Stimulated activated memory B cell treated with anti-CD40 and anti-IgM and Interleukin-4, amounts not matched to agents 10 μg/mL and 1 μg/mL and 100 μg/mL, for 72 hours (primary cell): ENCODE results near the gene SLC23A2.
"Not testable (repeated sequence)": the region's sequence is repeated elsewhere in the genome, so short reads cannot be mapped to it uniquely, and the experiment has no call there.

ENCODE experiments used
- ATAC-seq: fragments of 150-1000 bp; cut with Tn5 transposase; 2 replicates; pipeline ENCODE4 v1.10.0; 2021
- H3K27ac Mint-ChIP-seq: one replicate; pipeline ENCODE4 v1.8.0; 2022; ENCODE audit warnings: mild to moderate bottlenecking, mixed read lengths
- H3K27me3 Mint-ChIP-seq: one replicate; pipeline ENCODE4 v1.8.0; 2022; ENCODE audit warnings: mixed read lengths
- H3K36me3 Mint-ChIP-seq: one replicate; pipeline ENCODE4 v1.8.0; 2022; ENCODE audit warnings: mixed read lengths
- H3K4me1 Mint-ChIP-seq: one replicate; pipeline ENCODE4 v1.8.0; 2022; ENCODE audit warnings: mixed read lengths
- H3K4me3 Mint-ChIP-seq: one replicate; pipeline ENCODE4 v1.8.0; 2022; ENCODE audit warnings: mild to moderate bottlenecking, moderate library complexity, mixed read lengths
- H3K9me3 Mint-ChIP-seq: one replicate; pipeline ENCODE4 v1.8.0; 2022; ENCODE audit warnings: mixed read lengths

The SLC23A2 gene

GRCh38 chr20:4878099-4878498 is 123.2 kb downstream of the SLC23A2 start:
- H3K27me3 Mint-ChIP-seq, ATAC-seq, H3K9me3 Mint-ChIP-seq, H3K4me3 Mint-ChIP-seq: not testable (repeated sequence)
- H3K36me3 Mint-ChIP-seq: peaks cover 66% of the 10 kb centered on the region
- H3K27ac Mint-ChIP-seq: peak overlapping the region; percentile 54
- peaks cover 16% of the 10 kb centered on the region for H3K4me1 Mint-ChIP-seq

DNA sequence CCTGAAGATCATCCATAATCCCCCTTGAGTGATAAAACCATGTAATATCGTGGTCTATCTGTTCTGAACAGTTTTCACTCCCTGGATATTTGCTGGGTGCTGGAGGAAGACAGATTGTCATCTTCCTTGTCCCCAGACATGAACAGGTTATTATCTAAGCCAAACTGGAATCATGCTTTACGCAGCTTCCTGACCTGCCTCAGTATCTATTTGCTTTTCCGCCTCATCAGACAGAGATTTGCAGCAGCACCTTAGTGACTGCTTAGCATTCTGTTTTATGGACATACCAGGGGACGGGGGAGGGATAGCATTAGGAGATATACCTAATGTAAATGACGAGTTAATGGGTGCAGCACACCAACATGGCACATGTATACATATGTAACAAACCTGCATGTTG is 124.6 kb downstream of the SLC23A2 start:
- H3K4me3 Mint-ChIP-seq: no peak overlapping the region
- H3K27me3 Mint-ChIP-seq: no peaks in the 10 kb centered on the region
- H3K27ac Mint-ChIP-seq: peak overlapping the region; percentile 79
- peaks cover 69% of the 10 kb centered on the region for H3K36me3 Mint-ChIP-seq
- no peak for ATAC-seq
- H3K9me3 Mint-ChIP-seq: no peaks in the 10 kb centered on the region
- peaks cover 16% of the 10 kb centered on the region for H3K4me1 Mint-ChIP-seq

DNA sequence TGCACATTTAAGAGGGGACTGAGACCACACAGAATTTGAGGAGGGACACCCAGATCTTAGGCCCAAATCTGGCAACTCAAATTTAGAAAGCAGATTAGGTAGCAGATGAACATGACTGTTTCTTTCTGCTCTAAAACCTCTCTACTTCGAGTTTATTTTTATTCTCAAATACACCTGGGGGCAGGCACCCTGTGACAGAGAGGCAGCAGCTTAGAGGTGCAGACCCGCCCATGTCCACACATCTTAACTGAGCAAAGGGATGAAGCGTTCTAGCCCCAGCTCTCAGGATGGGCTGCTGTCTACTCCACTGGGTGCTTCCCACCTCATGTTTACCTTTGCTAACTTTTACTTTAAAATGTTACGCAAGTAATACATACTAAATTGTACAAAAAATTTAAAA is 125.0 kb downstream of the SLC23A2 start:
- Mint-ChIP-seq H3K27me3 (no peaks in the 10 kb centered on the region), H3K27ac (peak overlapping the region; percentile 79), H3K36me3 (peaks cover 69% of the 10 kb centered on the region), H3K9me3 (no peaks in the 10 kb centered on the region), H3K4me1 (peaks cover 16% of the 10 kb centered on the region), H3K4me3 (no peak overlapping the region)
- no peak for ATAC-seq

DNA sequence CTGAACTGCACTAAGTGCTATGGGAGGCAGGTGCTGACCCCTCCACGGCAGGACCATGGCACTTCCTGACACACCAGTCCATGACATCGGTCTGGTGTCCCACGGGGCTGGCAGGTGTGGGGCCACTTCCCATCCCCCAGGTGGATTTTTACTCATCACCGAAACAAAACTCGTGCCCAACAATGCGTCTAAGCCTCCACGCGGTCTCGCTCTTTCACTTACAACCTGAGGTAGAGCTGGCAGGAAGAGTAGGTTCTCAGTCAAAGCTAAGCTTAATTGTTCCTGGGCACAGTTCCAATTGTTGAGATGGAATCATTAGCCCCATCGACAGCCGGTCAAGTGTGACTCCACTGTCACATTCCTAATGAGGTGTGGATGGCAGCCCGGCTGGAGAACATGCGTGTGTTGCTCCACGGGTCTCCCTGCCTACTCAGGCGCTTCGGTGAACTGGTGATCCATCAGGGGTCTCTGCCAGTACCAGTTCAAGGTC is 125.7 kb downstream of the SLC23A2 start:
- H3K4me3 Mint-ChIP-seq: no peak overlapping the region
- ATAC-seq: peak; percentile 64
- peaks cover 16% of the 10 kb centered on the region for H3K4me1 Mint-ChIP-seq
- peak overlapping the region; percentile 79 for H3K27ac Mint-ChIP-seq
- H3K36me3 Mint-ChIP-seq: peaks cover 67% of the 10 kb centered on the region
- H3K9me3 Mint-ChIP-seq: no peaks in the 10 kb centered on the region
- no peaks in the 10 kb centered on the region for H3K27me3 Mint-ChIP-seq

DNA sequence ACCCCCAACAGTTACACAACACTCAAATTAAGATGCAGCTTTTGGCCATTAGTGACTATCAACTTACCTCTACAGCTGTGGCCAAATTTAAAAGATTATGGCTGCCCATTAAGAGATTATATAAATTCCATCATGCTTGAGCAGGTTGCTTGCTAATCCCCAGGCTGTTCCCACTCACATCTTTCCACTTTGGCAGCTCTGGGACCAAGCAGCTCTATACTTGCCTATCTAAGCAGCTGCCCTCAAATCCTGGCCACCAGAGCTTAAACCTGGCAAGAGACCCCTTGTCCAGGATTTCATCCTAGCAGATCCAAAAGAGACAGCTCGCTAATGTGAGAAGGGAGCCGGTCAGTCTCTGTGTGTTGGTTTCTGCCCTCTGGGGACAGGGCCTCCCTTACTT is 127.9 kb downstream of the SLC23A2 start:
- Mint-ChIP-seq H3K27ac (no peak overlapping the region), H3K4me1 (peaks cover 16% of the 10 kb centered on the region), H3K27me3 (no peaks in the 10 kb centered on the region), H3K36me3 (peaks cover 67% of the 10 kb centered on the region), H3K4me3 (no peak overlapping the region), H3K9me3 (no peaks in the 10 kb centered on the region)
- ATAC-seq: no peak

DNA sequence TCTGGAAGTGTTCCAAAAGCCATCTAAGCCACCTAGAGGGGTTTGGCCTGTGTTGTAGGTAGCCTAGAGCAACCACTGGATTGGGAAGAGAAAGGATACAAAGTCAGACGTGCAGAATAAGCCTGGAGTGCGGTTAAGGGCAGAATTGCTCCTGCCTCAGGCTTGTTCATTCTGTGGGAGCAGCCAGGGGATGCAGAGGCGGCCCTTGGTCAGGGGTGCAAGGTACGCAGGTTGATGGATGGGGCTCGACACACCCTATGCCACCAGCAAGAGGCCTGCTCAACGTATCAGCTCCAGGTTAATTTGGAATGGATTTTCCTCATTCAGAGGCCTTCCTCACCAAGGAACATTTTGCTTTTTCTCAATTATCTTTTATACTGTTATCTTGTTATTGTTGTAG is 129.8 kb downstream of the SLC23A2 start:
- peaks cover 12% of the 10 kb centered on the region for H3K4me1 Mint-ChIP-seq
- no peak overlapping the region for H3K4me3 Mint-ChIP-seq
- H3K36me3 Mint-ChIP-seq: peaks cover 80% of the 10 kb centered on the region
- no peaks in the 10 kb centered on the region for H3K9me3 Mint-ChIP-seq
- peak overlapping the region; percentile 30 for H3K27ac Mint-ChIP-seq
- no peak for ATAC-seq
- H3K27me3 Mint-ChIP-seq: no peaks in the 10 kb centered on the region

DNA sequence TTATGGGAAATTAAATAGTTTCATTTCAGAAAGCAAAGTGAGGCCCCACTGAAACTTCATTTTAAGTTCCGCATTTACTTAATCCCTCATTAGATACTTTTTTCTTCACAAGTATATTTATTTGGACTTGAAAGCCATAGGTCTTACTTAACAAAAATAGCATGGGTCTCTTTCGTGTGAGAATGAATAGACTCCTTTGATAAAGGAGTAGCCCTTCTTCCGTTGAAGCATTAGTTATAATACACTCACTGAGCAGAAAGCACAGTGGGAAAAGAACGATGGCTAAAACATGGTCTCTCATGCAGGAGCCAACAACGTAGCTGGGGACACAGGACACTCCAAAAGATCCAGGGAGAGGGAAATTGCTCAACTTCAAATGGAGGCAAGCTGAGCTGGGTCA is 130.4 kb downstream of the SLC23A2 start:
- H3K27me3 Mint-ChIP-seq: no peaks in the 10 kb centered on the region
- no peak for ATAC-seq

DNA sequence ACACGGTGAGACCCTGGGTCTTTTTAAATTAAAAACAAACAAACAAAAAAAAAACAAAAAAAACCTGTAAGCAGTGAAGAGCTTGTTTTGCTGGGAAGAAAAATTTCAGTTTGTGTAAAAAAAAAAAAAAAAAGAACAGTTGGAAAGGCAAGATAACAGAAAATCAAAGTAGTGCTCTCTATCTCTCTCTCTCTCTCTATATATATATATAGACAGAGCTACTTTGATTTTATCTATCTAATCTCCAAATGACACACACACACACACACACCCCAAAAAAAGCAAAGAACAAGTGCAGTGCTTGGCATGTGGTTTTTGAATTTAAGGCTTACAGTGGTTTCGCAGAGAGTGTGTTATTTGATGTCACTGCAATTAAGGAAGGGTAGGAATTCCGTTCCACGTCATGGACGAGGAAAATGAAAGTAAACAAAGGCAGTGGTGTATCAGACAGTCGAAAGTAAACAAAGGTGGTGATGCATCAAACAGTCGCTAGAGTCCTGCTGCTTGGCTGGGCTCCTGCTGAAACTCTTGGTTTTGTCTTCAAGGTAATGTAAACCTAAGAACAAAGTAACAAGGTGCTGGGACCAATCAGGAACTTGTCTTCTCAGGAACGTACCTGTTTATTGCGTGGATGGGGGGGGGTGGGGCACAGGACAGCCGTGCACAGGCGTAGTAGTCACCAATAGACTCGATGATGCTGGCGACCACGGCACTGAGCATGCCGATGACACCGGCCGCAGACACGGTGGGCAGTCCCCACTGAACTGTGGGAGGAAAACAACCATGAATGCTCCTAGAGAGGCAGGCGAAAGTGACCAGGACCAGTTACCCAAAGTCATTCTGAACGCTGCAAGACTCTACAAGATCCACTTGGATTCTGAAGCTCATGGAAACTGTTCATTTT is 131.8 kb downstream of the SLC23A2 start:
- H3K27ac Mint-ChIP-seq: no peak overlapping the region
- peaks cover 78% of the 10 kb centered on the region for H3K36me3 Mint-ChIP-seq
- no peak overlapping the region for H3K4me3 Mint-ChIP-seq
- H3K27me3 Mint-ChIP-seq: no peaks in the 10 kb centered on the region
- ATAC-seq: no peak
- H3K9me3 Mint-ChIP-seq: no peaks in the 10 kb centered on the region
- H3K4me1 Mint-ChIP-seq: no peaks in the 10 kb centered on the region

More for the DNA sequence above, 130.4 kb downstream of the SLC23A2 start:
- Mint-ChIP-seq H3K9me3 (no peaks in the 10 kb centered on the region), H3K4me3 (no peak overlapping the region), H3K36me3 (peaks cover 76% of the 10 kb centered on the region), H3K27ac (peak overlapping the region; percentile 30), H3K4me1 (peaks cover 7% of the 10 kb centered on the region)

DNA sequence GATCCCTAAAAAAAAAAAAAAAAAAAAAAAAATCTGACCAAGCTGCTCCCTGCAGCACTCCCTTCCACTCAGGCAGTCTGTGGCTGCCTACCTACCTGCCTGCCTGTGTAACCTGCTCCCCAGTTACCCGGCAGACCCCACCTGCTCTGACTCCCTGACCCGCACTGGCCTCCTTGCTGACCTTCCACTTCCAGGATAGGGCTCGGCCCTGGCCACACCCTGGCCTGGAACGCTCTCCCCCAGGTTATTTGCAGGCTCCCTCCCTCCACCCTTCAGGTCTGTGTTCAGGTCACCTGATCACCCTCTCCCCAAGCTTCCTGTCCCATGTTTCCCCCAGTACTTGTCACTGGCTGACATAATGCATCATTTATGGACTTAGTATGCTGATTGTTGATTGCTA is 134.3 kb downstream of the SLC23A2 start:
- H3K4me1 Mint-ChIP-seq: no peaks in the 10 kb centered on the region

GRCh38 chr20:4866429-4866828 is 134.9 kb downstream of the SLC23A2 start:
- peaks cover 80% of the 10 kb centered on the region for H3K36me3 Mint-ChIP-seq
- H3K27me3 Mint-ChIP-seq: no peaks in the 10 kb centered on the region
- H3K4me1 Mint-ChIP-seq: no peaks in the 10 kb centered on the region
- no peak for ATAC-seq
- no peaks in the 10 kb centered on the region for H3K9me3 Mint-ChIP-seq
- peak overlapping the region; percentile 69 for H3K27ac Mint-ChIP-seq
- H3K4me3 Mint-ChIP-seq: no peak overlapping the region

More for the DNA sequence above, 134.3 kb downstream of the SLC23A2 start:
- no peaks in the 10 kb centered on the region for H3K9me3 Mint-ChIP-seq
- peaks cover 76% of the 10 kb centered on the region for H3K36me3 Mint-ChIP-seq
- H3K27ac Mint-ChIP-seq: peak overlapping the region; percentile 69
- H3K4me3 Mint-ChIP-seq: no peak overlapping the region
- H3K27me3 Mint-ChIP-seq: no peaks in the 10 kb centered on the region
- ATAC-seq: no peak

GRCh38 chr20:4864311-4864752 is 137.0 kb downstream of the SLC23A2 start:
- H3K36me3 Mint-ChIP-seq: peaks cover 81% of the 10 kb centered on the region
- no peak for ATAC-seq
- H3K27me3 Mint-ChIP-seq: no peaks in the 10 kb centered on the region
- peak overlapping the region; percentile 53 for H3K27ac Mint-ChIP-seq
- H3K9me3 Mint-ChIP-seq: no peaks in the 10 kb centered on the region
- H3K4me3 Mint-ChIP-seq: no peak overlapping the region
- no peaks in the 10 kb centered on the region for H3K4me1 Mint-ChIP-seq

DNA sequence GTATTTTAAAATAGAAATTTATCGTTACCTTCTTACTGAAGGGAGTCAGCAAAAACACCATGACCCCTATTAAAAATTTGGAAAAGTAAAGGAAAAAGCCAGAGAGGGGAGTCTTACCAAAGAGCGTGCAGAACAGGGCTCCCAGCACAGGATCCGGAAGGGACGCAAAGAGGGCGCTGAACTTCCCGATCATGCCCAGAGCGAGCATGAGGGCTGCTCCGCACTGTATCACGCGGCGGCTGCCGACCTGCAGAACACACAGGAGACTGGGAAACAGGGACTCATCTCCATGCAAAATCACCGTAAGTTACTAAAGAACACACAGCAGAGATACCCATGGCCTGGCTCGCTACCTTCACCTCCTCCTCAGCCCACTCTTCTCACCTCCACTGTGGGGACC is 138.6 kb downstream of the SLC23A2 start:
- no peaks in the 10 kb centered on the region for H3K27me3 Mint-ChIP-seq
- no peak overlapping the region for H3K27ac Mint-ChIP-seq
- H3K36me3 Mint-ChIP-seq: peaks cover 89% of the 10 kb centered on the region
- ATAC-seq: no peak
- H3K4me1 Mint-ChIP-seq: no peaks in the 10 kb centered on the region
- no peak overlapping the region for H3K4me3 Mint-ChIP-seq
- H3K9me3 Mint-ChIP-seq: no peaks in the 10 kb centered on the region

DNA sequence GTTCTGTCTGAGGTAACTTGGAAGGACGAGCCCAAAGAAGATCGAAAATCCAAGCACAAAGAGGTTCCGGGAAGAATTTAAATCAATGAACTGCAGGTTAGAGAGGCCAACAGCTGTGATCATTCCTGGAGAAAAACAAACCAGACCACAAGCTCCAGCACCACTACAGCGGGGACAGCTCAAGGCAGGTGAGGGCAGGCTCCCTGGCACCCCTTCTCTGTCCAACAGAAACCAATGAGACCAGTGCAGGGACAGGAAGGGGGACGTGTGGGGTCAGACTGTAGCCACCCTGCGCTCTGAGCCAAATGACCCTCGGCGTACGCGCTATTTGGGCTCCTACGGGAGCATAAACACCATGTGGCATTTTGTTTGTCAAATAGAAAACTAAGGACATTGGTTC is 139.3 kb downstream of the SLC23A2 start:
- no peak for ATAC-seq
- no peak overlapping the region for H3K27ac Mint-ChIP-seq
- no peak overlapping the region for H3K4me3 Mint-ChIP-seq
- H3K27me3 Mint-ChIP-seq: no peaks in the 10 kb centered on the region
- H3K4me1 Mint-ChIP-seq: no peaks in the 10 kb centered on the region
- no peaks in the 10 kb centered on the region for H3K9me3 Mint-ChIP-seq
- H3K36me3 Mint-ChIP-seq: peaks cover 89% of the 10 kb centered on the region

- H3K4me1 Mint-ChIP-seq: no peaks in the 10 kb centered on the region
- no peaks in the 10 kb centered on the region for H3K27me3 Mint-ChIP-seq
- H3K27ac Mint-ChIP-seq: peak overlapping the region; percentile 39
- no peak overlapping the region for H3K4me3 Mint-ChIP-seq
- ATAC-seq: no peak
- no peaks in the 10 kb centered on the region for H3K9me3 Mint-ChIP-seq
- peaks cover 88% of the 10 kb centered on the region for H3K36me3 Mint-ChIP-seq
Observed at GRCh38 chr20:4858000-4858399, 143.3 kb downstream of the SLC23A2 start.

DNA sequence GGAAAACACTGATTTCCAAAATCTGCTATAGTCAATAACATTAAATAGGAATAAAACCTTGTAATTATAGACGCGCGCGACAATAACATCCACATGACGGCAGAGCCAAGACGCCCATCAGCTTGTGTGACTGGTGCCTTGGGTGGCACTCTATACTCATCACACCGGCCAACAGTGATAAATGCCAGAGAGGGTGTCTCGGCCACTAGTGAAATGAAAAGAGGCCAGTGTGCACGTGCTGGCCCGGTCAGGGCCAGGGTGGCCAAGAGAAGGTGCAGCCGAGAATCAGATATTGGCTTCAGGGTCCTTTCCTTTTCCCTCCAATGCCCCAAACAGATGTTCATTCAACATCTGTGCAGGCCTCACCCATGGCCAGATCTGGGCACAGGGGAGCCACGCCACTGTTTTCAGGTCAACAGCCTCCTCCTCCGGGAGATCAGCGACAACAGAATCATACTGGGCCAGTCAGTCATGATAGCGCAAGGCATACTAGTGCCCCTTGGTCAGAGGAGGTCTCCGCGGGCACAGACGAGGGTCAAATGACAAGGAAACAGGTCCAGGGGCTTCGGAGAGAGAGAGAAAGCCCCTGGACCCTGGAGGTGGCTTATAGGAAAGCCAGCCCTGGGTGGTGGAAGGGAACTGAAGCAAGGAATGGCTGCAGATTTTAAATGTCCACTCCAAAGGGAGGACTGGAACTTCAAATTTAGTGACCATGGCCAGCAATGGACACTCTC is 145.1 kb downstream of the SLC23A2 start:
- H3K9me3 Mint-ChIP-seq: no peaks in the 10 kb centered on the region
- peaks cover 78% of the 10 kb centered on the region for H3K36me3 Mint-ChIP-seq
- no peak overlapping the region for H3K27ac Mint-ChIP-seq
- H3K4me3 Mint-ChIP-seq: no peak overlapping the region
- ATAC-seq: no peak
- H3K4me1 Mint-ChIP-seq: no peaks in the 10 kb centered on the region
- H3K27me3 Mint-ChIP-seq: no peaks in the 10 kb centered on the region
